ENCODE data around the gene FOXO4. TPM values are rescaled to one million over a fixed set of nuclear protein-coding genes. Genes with fewer than 3 reads are reported as not detected.

The FOXO4 gene
- total RNA-seq, 1 experiment from 2014 or later = 17.7 TPM

DNA sequence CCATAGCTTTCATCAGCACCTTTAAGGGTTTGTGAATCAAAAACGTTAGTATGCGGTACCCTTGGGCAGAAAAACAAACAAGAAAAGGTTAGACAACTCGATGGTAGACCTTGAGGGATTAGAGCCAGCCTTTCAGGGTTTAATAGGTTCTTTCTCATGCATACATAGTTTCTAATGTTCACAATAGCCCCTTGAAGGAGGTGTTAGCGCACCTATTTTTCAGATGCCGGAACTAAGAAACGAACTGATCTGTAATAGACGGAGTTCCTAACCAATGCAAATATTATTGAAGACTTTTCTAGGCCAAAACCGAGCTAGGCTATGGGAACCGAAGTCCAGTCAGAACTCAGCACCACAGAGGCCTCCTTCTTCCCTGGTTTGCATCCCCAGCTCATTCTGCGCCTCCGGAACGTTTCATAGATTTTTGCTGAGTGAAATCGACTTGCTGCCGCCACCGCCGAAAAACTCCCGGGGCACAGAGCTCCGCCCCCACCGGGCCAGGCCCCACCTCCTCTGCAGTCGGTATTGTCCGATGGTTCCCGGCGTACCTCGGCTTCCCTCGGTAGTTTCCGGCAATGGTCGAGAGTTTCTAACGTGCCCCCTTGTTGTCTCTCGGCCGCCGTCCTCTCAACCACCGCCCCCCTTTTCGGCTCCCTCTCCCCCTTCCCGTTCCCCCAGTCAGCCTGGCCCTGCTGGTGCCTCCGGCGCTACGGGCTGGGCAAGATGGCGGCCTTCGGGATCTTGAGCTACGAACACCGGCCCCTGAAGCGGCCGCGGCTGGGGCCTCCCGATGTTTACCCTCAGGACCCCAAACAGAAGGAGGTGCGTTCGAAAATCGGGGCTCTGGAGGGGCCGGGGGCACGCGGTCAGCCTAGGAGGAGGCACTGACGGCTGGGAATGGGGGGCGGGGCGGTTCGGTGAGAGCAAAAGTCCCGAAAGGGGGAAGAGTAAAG, 22.7 kb downstream of the FOXO4 start, which contains the start of gene MED12:
Gene MED12 (plus strand): TSS at position 565 of the 953 bp plus-strand sequence. CDS start 159 bp downstream, at position 724.
- Histone ChIP-seq H4K8ac (replicated peaks; ENCODE audit: insufficient read length, low read depth, low read length) (no peak within 1 kb of the TSS), H4K5ac (ENCODE audit: insufficient read length, low read depth, low read length) (no peak within 1 kb of the TSS), H3K23ac (ENCODE audit: insufficient read length, low read depth, low read length) (no peak within 1 kb of the TSS), H3K4me2 (ENCODE audit: insufficient read depth, insufficient read length, low read length) (peak within 1 kb of the TSS; percentile 50), H3K27me3 (ENCODE audit: insufficient read depth, low read length) (no peaks in the 10 kb centered on the region), H3K4ac (ENCODE audit: low read depth, low read length) (no peak within 1 kb of the TSS), H2AK5ac (ENCODE audit: insufficient read length, low read length) (no peak within 1 kb of the TSS), H2BK20ac (ENCODE audit: low read depth, low read length, poor library complexity, severe bottlenecking) (no peak within 1 kb of the TSS), H3K56ac (ENCODE audit: insufficient read length, low read depth, low read length) (no peak within 1 kb of the TSS), H3K14ac (ENCODE audit: insufficient read depth, low read length) (no peak within 1 kb of the TSS), H2BK5ac (ENCODE audit: insufficient read length, low read length) (no peak within 1 kb of the TSS), H4K91ac (ENCODE audit: insufficient read length, low read depth, low read length) (no peak within 1 kb of the TSS), H4K20me1 (ENCODE audit: control insufficient read depth, insufficient read depth, insufficient read length) (no peaks in the 10 kb centered on the region), H2BK12ac (ENCODE audit: insufficient read length, low read depth, low read length) (no peak within 1 kb of the TSS), H3T11ph (ENCODE audit: low read length) (no peak within 1 kb of the TSS), H3K79me1 (ENCODE audit: insufficient read depth, low read depth, low read length, poor library complexity, severe bottlenecking) (no peaks in the 10 kb centered on the region), H3K27ac (ENCODE audit: insufficient read length, low read depth, low read length) (no peak within 1 kb of the TSS), H3K79me2 (ENCODE audit: insufficient read depth, low read length) (no peaks in the 10 kb centered on the region), H3K23me2 (ENCODE audit: insufficient read length, low read depth, low read length, poor library complexity, severe bottlenecking) (peaks cover 2% of the 10 kb centered on the region), H2BK120ac (ENCODE audit: low read depth, low read length, poor library complexity, severe bottlenecking) (no peak within 1 kb of the TSS), H2BK15ac (ENCODE audit: low read depth, low read length) (no peak within 1 kb of the TSS), H3K18ac (ENCODE audit: insufficient read length, low read depth, low read length) (no peak within 1 kb of the TSS), H3K9ac (ENCODE audit: extremely low read depth, insufficient read length, low read length) (peak within 1 kb of the TSS; percentile 52), H2AFZ (ENCODE audit: low read length) (no peak within 1 kb of the TSS), H3K4me1 (ENCODE audit: insufficient read depth, low read length) (no peaks in the 10 kb centered on the region), H3K9me3 (ENCODE audit: control insufficient read depth, low read depth, low read length) (peaks cover 27% of the 10 kb centered on the region)
- peak; percentile 80 for DNase-seq
- Mint-ChIP-seq H3K9me3 (peaks cover 51 to 59% of the 10 kb centered on the region in 2 experiments), H3K27me3 (ENCODE audit: low read depth) (peaks cover 45% of the 10 kb centered on the region), H3K36me3 (ENCODE audit: insufficient read depth in 1 of 3, low read depth in 3 of 3) (peaks cover 20 to 34% (median 29%) of the 10 kb centered on the region in 3 experiments; a peak in 6 of 7 replicates), H3K27ac (peak within 1 kb of the TSS in 2 of 3 experiments; percentile 40 to 90; a peak in 4 of 7 replicates), H3K4me3 (peak within 1 kb of the TSS; percentile 75 to 82), H3K4me1 (peaks cover 3 to 4% of the 10 kb centered on the region in 2 experiments; a peak in 2 of 4 replicates)
- TF ChIP-seq, protein P1, sequence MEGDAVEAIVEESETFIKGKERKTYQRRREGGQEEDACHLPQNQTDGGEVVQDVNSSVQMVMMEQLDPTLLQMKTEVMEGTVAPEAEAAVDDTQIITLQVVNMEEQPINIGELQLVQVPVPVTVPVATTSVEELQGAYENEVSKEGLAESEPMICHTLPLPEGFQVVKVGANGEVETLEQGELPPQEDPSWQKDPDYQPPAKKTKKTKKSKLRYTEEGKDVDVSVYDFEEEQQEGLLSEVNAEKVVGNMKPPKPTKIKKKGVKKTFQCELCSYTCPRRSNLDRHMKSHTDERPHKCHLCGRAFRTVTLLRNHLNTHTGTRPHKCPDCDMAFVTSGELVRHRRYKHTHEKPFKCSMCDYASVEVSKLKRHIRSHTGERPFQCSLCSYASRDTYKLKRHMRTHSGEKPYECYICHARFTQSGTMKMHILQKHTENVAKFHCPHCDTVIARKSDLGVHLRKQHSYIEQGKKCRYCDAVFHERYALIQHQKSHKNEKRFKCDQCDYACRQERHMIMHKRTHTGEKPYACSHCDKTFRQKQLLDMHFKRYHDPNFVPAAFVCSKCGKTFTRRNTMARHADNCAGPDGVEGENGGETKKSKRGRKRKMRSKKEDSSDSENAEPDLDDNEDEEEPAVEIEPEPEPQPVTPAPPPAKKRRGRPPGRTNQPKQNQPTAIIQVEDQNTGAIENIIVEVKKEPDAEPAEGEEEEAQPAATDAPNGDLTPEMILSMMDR (conservative IDR thresholded peaks at IDR 0.05) = no peak
- WGBS (ENCODE audit: extremely low coverage, insufficient read length, low lambda C conversion rate) = no CpG with 5 or more reads among the region's 56 CpGs
